ENCODE measurements around the gene PHPT1.
"Not testable (repeated sequence)": the region's sequence is repeated elsewhere in the genome, so short reads cannot be mapped to it uniquely, and the experiment has no call there.

- TF ChIP-seq POLR2AphosphoS5, CTCF, POLR2A (IDR thresholded peaks at IDR 0.05): not testable (repeated sequence)
These were observed 17.8 kb downstream of the PHPT1 start for GRCh38 chr9:136866898-136867421.

Measured in sigmoid colon (tissue), 4 donors.